COLO668 (cell line): ENCODE measurements around the gene C1orf122.
"Not testable (repeated sequence)": the region's sequence is repeated elsewhere in the genome, so short reads cannot be mapped to it uniquely, and the experiment has no call there.

Experiments used
- DNase-seq: peaks from one replicate; lab custom pipeline; 2025; ENCODE audit not compliant: unreplicated experiment; lab: John Stamatoyannopoulos, UW

The C1orf122 gene

DNA sequence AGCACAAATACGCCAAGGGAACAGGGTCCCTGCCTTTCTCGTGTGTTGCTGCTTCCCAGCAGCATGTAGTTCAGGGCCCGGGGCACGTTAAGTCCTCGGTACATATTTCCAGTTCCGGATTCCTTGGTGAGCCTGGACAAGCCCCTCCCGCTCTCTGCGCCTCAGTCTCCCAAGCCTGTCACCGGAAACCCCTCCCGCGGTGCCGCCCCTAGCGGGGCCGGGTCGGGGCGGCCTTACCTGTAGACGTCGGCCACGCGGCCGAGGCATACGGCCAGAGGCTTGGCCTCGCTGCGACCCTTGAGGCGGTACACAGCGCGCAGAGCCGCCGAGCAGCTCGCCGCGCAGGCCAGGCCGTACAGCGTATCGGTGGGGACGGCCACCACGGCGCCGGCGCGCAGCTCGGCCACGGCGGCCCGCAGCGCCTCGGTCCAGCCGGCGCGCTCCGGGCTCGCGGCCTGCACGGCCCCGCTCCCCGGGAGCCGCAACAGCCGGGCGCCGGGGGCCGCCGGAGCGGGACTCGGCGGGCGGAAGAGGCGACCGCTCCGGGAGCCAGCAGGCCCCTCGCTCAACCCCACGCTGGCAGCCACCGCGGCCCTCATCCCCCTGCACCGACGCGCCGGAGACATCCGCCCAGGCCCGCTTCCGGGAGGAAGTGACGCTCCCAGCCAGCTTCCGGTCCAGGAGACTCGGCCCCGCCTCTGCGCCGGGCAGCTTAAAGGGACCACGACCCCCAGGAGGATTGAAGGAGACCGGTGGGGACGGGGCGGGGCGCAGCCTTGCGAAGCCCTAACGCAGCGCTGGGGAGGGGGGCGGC, at the start of gene C1orf122, which contains the start of gene YRDC:
Gene C1orf122, plus strand, starts transcription at position 236 of the 814 bp plus-strand sequence. CDS start 615 bp downstream, outside the sequence.
Gene YRDC, minus strand, starts transcription at position 654 of the 814 bp plus-strand sequence. Its CDS starts 28 bp downstream, at position 626.
- DNase-seq, result peak; percentile 99

DNA sequence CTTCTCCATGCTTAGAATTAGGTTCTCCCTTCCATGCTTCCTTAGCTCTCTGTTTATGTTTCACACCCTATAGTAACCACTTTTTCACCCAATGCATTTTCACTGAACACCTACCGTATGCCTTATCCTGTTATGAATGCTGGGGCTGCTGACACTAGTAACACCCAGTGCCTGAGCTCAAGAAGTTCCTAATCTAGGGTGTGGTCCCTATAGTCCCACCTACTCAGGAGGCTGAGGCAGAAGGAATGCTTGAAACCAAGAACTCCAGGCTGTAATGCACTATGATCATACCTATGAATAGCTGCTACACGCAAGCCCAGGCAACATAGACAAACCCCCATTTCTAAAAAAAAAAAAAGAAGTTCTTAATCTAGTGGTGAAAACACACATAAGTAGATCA, 48.1 kb upstream of the C1orf122 start:
- DNase-seq, result no peak

DNA sequence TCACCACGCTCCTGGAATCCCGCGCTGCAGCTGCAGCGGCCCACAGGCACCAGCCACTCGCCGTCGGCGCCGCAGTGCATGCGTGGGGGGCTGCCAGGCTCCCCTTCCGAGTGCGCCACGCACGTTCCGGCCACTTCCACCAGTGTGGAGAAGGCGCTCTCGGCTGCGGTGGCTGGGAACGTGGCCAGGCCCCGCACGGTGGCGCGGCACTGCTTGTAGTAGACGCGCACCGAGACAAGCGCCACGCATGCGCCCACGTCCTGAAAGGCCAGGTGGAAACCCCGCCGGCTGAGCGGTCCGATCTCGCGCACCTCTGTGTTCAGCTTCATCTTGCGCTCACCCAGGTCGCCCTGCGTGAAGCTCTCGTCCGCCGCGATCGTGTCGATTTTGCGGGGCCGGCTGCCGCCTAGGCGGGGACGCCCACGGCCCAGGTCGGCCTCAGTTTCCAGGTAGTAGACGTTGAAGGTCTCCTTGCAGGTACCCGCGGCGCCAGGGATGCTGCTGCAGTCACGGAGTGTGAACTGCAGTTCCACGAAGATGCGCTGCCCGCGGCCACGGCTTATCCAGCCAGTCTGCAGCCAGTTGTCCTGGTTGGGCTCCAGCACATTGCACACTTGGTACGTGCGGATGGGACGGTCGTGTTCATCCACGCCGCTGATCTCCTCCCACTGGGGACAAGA, 46.0 kb upstream of the C1orf122 start:
- no peak for DNase-seq

GRCh38 chr1:37762516-37762915, 45.1 kb upstream of the C1orf122 start:
- no peak for DNase-seq

DNA sequence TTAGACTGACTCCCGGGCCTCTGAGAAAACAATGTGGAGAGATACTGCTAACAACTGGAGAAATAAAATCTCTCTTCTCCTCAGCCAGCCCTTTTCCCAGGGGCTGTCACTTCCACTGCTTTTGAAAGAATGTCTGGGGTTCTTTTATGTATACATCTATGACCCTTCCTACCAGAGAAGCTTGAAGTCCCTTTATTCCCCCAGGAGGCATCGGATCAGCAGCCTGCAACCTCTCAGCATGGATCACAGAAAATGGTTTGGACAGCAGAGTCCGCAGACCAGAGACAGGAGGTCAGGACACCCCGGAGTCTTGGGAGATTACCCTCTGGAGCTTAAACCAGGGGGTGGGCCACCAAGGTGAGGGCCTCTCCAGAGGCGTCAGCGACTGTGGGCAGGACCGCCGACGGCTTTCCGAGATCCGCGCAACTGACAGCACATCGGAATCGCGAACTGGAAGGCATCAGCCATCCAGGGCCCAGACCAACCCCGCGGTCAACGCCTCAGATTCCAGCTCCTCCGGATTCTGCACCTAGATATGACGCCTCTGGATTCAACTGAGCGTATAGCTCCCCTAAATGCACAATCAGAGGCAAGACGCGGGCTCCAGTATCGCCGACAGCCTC, 43.7 kb upstream of the C1orf122 start:
- DNase-seq, result no peak

DNA sequence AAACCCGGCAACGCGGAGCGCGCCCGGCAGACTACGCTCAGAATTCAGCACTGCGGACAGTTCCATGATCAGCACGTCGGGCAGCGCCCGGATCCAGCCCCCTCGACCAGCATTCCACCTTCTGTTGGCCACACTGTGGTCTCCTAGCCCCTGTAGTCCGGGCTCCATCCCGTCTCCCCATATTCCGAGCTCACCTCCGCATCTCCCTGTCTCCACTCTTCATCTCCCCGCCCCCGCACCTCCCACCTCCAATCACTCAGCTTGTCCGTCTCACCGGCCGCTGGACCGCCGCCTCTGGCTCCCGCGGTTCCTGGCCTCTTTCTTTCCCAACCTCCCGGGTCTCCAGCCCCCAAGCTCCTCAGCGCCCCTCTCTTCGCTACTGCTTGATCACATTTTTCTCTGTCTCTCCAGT, 43.2 kb upstream of the C1orf122 start:
- DNase-seq, result no peak

- peak; percentile 37 for DNase-seq
Measured at GRCh38 chr1:37764888-37765441, 42.6 kb upstream of the C1orf122 start, which contains the start of gene EPHA10. Gene EPHA10 (minus strand): TSS chr1:37765120. CDS start chr1:37765066, 54 bp downstream.

DNA sequence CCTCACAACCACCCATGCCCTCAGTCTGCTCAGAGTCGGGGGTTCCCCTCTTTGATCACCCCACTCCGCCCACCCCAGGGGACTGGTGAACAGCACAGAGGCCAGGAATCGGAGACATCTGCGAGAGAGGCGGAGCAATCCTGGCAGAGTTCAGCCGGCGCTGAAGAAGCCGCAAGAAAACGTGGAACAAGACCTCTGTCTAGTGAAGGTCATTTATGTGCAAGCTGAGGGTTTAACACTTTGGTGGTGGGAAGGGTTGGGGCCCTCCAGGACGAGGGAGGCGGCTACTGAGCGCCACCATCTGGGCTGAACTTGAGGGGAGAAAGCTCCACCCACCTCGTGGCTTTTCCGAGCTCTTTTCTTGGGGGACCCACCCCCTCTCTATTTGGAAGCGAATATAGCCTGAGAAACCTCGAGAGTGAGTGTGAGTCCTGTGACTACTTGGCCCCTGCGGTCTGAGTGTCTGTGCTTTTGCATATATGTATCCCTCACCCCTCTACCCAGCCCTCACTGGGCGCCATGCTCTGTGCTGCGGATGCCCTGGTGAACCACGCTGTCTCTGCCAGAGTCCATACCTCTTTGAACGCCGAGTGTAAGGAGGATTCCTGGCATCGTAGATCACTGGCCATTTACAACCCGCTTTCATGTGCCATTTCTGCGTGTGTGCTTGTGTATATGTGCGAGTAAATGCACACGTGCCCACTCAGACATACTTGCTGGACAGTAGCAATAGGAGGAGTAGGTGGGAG, 41.5 kb upstream of the C1orf122 start:
- peak; percentile 30 for DNase-seq

GRCh38 chr1:37767488-37767887, 40.1 kb upstream of the C1orf122 start:
- DNase-seq, result no peak

- DNase-seq, result not testable (repeated sequence)
Measured at GRCh38 chr1:37771440-37771839, 36.1 kb upstream of the C1orf122 start.

- DNase-seq, result no peak
Measured at GRCh38 chr1:37776946-37777516, 30.6 kb upstream of the C1orf122 start.

DNA sequence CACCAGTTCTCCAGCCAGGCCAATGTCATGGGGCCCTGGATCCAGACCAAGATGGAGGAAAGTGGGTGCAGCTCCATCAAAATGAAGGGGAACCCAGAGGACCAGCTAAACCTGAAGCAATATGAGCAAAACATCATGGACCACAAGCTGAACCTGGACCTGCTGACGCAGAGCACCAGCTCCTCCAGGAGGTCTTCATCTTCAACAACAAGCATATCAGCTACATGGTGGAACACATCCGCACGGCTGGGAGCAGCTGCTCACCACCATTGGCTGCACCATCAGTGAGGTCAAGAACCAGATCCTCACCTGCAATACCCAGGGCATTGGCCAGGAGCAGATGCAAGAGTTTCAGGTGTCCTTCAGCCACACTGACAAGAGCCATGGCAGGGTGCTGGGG, 28.9 kb upstream of the C1orf122 start:
- DNase-seq, result no peak

DNA sequence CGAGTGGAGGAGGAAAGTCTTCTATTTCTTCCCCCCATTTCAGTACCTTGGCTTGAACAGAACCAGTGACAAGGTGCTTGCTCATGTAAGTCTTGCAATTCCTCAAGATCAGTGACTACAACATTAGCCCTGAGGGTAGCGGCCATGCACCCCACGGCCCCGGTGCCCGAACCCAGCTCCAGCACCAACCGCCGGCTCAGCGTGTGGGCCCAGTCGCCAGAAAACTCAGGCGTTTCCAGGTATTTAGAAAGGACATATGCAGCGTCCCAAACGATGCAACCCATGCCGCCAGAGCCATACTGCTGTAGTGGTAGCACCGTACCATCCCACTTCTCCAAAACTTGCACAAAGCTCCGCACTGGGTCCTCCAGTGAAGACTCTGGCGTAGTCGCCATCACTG, 25.1 kb upstream of the C1orf122 start:
- no peak for DNase-seq

- DNase-seq, result no peak
Measured at GRCh38 chr1:37792943-37793686, 14.5 kb upstream of the C1orf122 start.

GRCh38 chr1:37793773-37794371, 13.7 kb upstream of the C1orf122 start, which contains the start of gene MANEAL:
Gene MANEAL (plus strand): TSS chr1:37793847. CDS start chr1:37794183, 336 bp downstream.
- peak; percentile 94 for DNase-seq

GRCh38 chr1:37794372-37795339, 12.9 kb upstream of the C1orf122 start:
- peak; percentile 72 for DNase-seq

GRCh38 chr1:37795340-37796125, 12.1 kb upstream of the C1orf122 start:
- DNase-seq, result peak; percentile 81
